GM19463 (cell line): ENCODE measurements around the gene MAPT.
"Not testable (repeated sequence)": the region's sequence is repeated elsewhere in the genome, so short reads cannot be mapped to it uniquely, and the experiment has no call there.

Experiments used
- ATAC-seq: cut with Tn5 transposase; IDR thresholded peaks from one replicate; pipeline ENCODE4 v1.9.1; 2021; ENCODE audit warnings: mild to moderate bottlenecking, moderate library complexity; ENCODE audit not compliant: unreplicated experiment

Gene MAPT

GRCh38 chr17:45861165-45861564 lies 33.2 kb upstream of the MAPT start:
- no peak for ATAC-seq

- ATAC-seq, result not testable (repeated sequence)
These were observed 32.2 kb upstream of the MAPT start for GRCh38 chr17:45862127-45862526.

- no peak for ATAC-seq
These were observed 30.3 kb upstream of the MAPT start for GRCh38 chr17:45863857-45864654.

GRCh38 chr17:45867171-45867570 lies 27.2 kb upstream of the MAPT start:
- ATAC-seq, result no peak

GRCh38 chr17:45867702-45868101 lies 26.7 kb upstream of the MAPT start:
- no peak for ATAC-seq

GRCh38 chr17:45868276-45868675 lies 26.1 kb upstream of the MAPT start:
- no peak for ATAC-seq

- ATAC-seq, result no peak
These were observed 24.5 kb upstream of the MAPT start for GRCh38 chr17:45869676-45870341.

- ATAC-seq, result no peak
These were observed 23.9 kb upstream of the MAPT start for GRCh38 chr17:45870342-45870974.

GRCh38 chr17:45871718-45872117 lies 22.6 kb upstream of the MAPT start:
- no peak for ATAC-seq

GRCh38 chr17:45873728-45874127 lies 20.6 kb upstream of the MAPT start:
- no peak for ATAC-seq

GRCh38 chr17:45874151-45874550 lies 20.2 kb upstream of the MAPT start:
- ATAC-seq, result no peak

GRCh38 chr17:45876539-45876938 lies 17.8 kb upstream of the MAPT start:
- no peak for ATAC-seq

GRCh38 chr17:45877467-45877866 lies 16.9 kb upstream of the MAPT start:
- no peak for ATAC-seq

- ATAC-seq, result no peak
These were observed 11.3 kb upstream of the MAPT start for GRCh38 chr17:45883063-45883462.

- ATAC-seq, result no peak
These were observed 7.5 kb upstream of the MAPT start for GRCh38 chr17:45886852-45887251.

- no peak for ATAC-seq
These were observed 6.0 kb upstream of the MAPT start for GRCh38 chr17:45888392-45888791.

- no peak for ATAC-seq
These were observed 4.8 kb upstream of the MAPT start for GRCh38 chr17:45889579-45889978.

- ATAC-seq, result no peak
These were observed 681 bp upstream of the MAPT start for GRCh38 chr17:45893725-45894021.

- no peak for ATAC-seq
These were observed 1.1 kb downstream of the MAPT start for GRCh38 chr17:45895304-45895968.

- ATAC-seq, result no peak
These were observed 1.8 kb downstream of the MAPT start for GRCh38 chr17:45895969-45896785.
